GM19395 (cell line): Measurements from ENCODE around the gene CCDC80.
"Not testable (repeated sequence)": the region's sequence is repeated elsewhere in the genome, so short reads cannot be mapped to it uniquely, and the experiment has no call there.

Source experiments
- ATAC-seq: cut with Tn5 transposase; IDR thresholded peaks from one replicate; pipeline ENCODE4 v1.9.1; 2021; ENCODE audit warnings: mild to moderate bottlenecking, moderate library complexity; ENCODE audit not compliant: unreplicated experiment

Gene CCDC80

GRCh38 chr3:112597945-112598344, 43.0 kb downstream of the CCDC80 start:
- ATAC-seq, result no peak

GRCh38 chr3:112594856-112595255, 46.1 kb downstream of the CCDC80 start:
- no peak for ATAC-seq

- ATAC-seq, result no peak
Observed at GRCh38 chr3:112593258-112593657, 47.7 kb downstream of the CCDC80 start.

GRCh38 chr3:112587336-112587735, 53.6 kb downstream of the CCDC80 start:
- ATAC-seq, result no peak

- no peak for ATAC-seq
Observed at GRCh38 chr3:112585782-112586181, 55.2 kb downstream of the CCDC80 start.

- ATAC-seq, result no peak
Observed at GRCh38 chr3:112583105-112583504, 57.8 kb downstream of the CCDC80 start.

GRCh38 chr3:112582244-112582874, 58.6 kb downstream of the CCDC80 start:
- ATAC-seq, result no peak

- no peak for ATAC-seq
Observed at GRCh38 chr3:112579697-112580096, 61.2 kb downstream of the CCDC80 start.

- no peak for ATAC-seq
Observed at GRCh38 chr3:112579232-112579631, 61.7 kb downstream of the CCDC80 start.

GRCh38 chr3:112572701-112573100, 68.2 kb downstream of the CCDC80 start:
- no peak for ATAC-seq

GRCh38 chr3:112569265-112569664, 71.7 kb downstream of the CCDC80 start:
- ATAC-seq, result no peak

GRCh38 chr3:112568642-112569041, 72.3 kb downstream of the CCDC80 start:
- no peak for ATAC-seq

- no peak for ATAC-seq
Observed at GRCh38 chr3:112564940-112565305, 76.0 kb downstream of the CCDC80 start.

- ATAC-seq, result not testable (repeated sequence)
Observed at GRCh38 chr3:112564247-112564939, 76.5 kb downstream of the CCDC80 start.

GRCh38 chr3:112561734-112562529, 79.0 kb downstream of the CCDC80 start, which contains the start of the genes ATG3 and SLC35A5:
Gene ATG3 (minus strand): TSS chr3:112561962. CDS start chr3:112561528, 434 bp downstream.
Gene SLC35A5 (plus strand): TSS chr3:112562045. CDS start chr3:112563404, 1,359 bp downstream.
- peak; percentile 84 for ATAC-seq

GRCh38 chr3:112561484-112561733, 79.5 kb downstream of the CCDC80 start:
- peak; percentile 52 for ATAC-seq

- ATAC-seq, result peak; percentile 24
Observed at GRCh38 chr3:112560721-112561483, 80.0 kb downstream of the CCDC80 start.

GRCh38 chr3:112560307-112560706, 80.6 kb downstream of the CCDC80 start:
- ATAC-seq, result no peak

- no peak for ATAC-seq
Observed at GRCh38 chr3:112557976-112558375, 83.0 kb downstream of the CCDC80 start.

GRCh38 chr3:112555535-112556170, 85.3 kb downstream of the CCDC80 start:
- ATAC-seq, result no peak

GRCh38 chr3:112550859-112551258, 90.1 kb downstream of the CCDC80 start:
- no peak for ATAC-seq
